ENCODE results near the gene CYTH4.
"Not testable (repeated sequence)": the region's sequence is repeated elsewhere in the genome, so short reads cannot be mapped to it uniquely, and the experiment has no call there.

Gene CYTH4

GRCh38 chr22:37328538-37329237 lies 46.4 kb downstream of the CYTH4 start:
- not testable (repeated sequence) for DNase-seq (ENCODE audit: low read depth in 3 of 3)

- no peak for DNase-seq (ENCODE audit: low read depth in 3 of 3)
Measured at GRCh38 chr22:37329238-37330140, 47.2 kb downstream of the CYTH4 start.

- no peak for DNase-seq (ENCODE audit: low read depth in 3 of 3)
Measured at GRCh38 chr22:37330200-37331033, 48.1 kb downstream of the CYTH4 start.

GRCh38 chr22:37331034-37331428 lies 48.7 kb downstream of the CYTH4 start:
- DNase-seq (ENCODE audit: low read depth in 3 of 3), result no peak

GRCh38 chr22:37331856-37332536 lies 49.7 kb downstream of the CYTH4 start:
- DNase-seq (ENCODE audit: low read depth in 3 of 3), result no peak

GRCh38 chr22:37333724-37334460 lies 51.6 kb downstream of the CYTH4 start:
- no peak for DNase-seq (ENCODE audit: low read depth in 3 of 3)

GRCh38 chr22:37334461-37334858 lies 52.2 kb downstream of the CYTH4 start:
- DNase-seq (ENCODE audit: low read depth in 3 of 3), result no peak

GRCh38 chr22:37334859-37335805 lies 52.8 kb downstream of the CYTH4 start:
- DNase-seq (ENCODE audit: low read depth in 3 of 3), result no peak

GRCh38 chr22:37335806-37336199 lies 53.5 kb downstream of the CYTH4 start:
- DNase-seq (ENCODE audit: low read depth in 3 of 3), result no peak

GRCh38 chr22:37336579-37336978 lies 54.3 kb downstream of the CYTH4 start:
- no peak for DNase-seq (ENCODE audit: low read depth in 3 of 3)

- no peak for DNase-seq (ENCODE audit: low read depth in 3 of 3)
Measured at GRCh38 chr22:37337204-37337943, 55.1 kb downstream of the CYTH4 start.

- no peak for DNase-seq (ENCODE audit: low read depth in 3 of 3)
Measured at GRCh38 chr22:37338539-37339246, 56.4 kb downstream of the CYTH4 start.

GRCh38 chr22:37340331-37341262 lies 58.3 kb downstream of the CYTH4 start:
- no peak for DNase-seq (ENCODE audit: low read depth in 3 of 3)

- no peak for DNase-seq (ENCODE audit: low read depth in 3 of 3)
Measured at GRCh38 chr22:37342065-37342464, 59.8 kb downstream of the CYTH4 start.

GRCh38 chr22:37343348-37343747 lies 61.0 kb downstream of the CYTH4 start:
- no peak for DNase-seq (ENCODE audit: low read depth in 3 of 3)

GRCh38 chr22:37343863-37344734 lies 61.8 kb downstream of the CYTH4 start:
- no peak for DNase-seq (ENCODE audit: low read depth in 3 of 3)
